HG03342 (cell line): ENCODE results near the gene SYNGR3.

Source experiments
- ATAC-seq: cut with Tn5 transposase; IDR thresholded peaks from one replicate; pipeline ENCODE4 v1.9.1; 2021; ENCODE audit warnings: mild to moderate bottlenecking, moderate library complexity; ENCODE audit not compliant: unreplicated experiment

SYNGR3 gene

DNA sequence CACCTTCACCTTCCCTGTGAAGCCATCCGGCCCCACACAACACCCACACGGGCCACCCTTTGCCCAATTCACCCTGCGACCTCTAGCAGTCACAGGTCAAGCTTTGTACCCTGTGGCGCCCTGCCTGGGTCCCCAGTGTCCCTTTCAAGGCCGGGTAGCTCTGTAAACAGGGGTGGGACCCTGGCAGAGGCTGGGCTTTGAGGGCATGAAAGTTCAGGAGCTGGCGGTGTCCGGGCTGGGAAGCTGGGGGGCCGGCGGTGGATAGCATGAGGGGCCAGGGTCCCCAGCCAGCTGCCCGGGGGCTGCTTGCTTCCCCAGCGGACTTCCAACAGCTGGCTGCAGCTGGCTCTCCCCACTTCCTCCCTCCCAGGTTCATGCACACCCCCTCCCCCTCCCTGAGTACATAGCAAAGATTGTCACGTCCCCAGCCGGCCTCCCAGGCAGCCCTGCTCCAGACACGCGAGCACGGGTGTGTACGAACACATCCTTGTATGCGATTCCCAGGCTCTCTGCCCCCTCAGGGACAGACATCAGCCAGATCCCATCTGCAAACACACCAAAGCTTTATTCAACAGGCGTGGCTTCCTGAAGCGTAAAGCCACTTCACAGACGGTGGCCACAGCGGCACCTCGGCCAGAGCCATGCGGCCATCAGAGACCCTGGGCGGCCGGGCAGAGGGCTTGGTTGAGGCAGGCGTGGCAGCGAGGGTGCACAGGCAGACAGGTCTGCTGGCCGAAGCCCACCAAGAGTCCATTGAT, 49.7 kb downstream of the SYNGR3 start:
- ATAC-seq, result no peak

DNA sequence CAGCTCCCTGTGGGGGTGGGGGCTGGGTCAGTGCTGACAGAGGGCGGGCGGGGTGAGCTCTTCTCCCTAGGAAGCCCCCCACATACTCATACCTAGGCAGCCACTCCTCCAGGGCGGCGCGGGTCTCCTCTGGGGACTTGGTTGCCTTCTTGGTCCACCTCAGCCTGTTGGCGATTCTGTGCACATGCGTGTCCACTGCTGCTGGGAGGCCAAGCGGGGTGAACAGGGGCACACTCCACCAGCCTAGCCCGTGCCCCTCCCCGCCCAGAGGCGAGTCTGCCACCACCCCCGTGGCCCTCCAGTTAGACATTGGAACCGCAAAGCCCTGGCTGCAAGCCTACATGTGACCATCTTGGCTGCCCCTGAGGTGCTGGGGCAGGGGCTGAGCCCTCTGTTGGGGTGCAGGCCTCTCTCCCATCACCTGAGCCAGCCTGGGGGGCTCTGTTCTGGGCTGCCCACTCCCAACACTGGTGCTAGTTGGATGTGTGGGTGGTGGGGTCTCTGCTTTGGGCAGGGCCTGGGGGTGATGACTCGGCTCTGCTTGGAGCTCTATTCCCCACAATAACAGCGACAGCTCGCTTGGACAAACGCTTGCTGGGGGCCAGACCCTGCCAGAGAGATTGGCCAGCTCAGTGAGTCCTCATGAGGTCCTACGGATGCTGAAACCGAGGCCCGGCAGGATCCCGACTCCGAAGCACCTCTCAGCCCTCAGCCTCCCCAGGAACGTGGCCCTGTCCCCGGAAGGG, 50.4 kb downstream of the SYNGR3 start:
- ATAC-seq, result no peak

DNA sequence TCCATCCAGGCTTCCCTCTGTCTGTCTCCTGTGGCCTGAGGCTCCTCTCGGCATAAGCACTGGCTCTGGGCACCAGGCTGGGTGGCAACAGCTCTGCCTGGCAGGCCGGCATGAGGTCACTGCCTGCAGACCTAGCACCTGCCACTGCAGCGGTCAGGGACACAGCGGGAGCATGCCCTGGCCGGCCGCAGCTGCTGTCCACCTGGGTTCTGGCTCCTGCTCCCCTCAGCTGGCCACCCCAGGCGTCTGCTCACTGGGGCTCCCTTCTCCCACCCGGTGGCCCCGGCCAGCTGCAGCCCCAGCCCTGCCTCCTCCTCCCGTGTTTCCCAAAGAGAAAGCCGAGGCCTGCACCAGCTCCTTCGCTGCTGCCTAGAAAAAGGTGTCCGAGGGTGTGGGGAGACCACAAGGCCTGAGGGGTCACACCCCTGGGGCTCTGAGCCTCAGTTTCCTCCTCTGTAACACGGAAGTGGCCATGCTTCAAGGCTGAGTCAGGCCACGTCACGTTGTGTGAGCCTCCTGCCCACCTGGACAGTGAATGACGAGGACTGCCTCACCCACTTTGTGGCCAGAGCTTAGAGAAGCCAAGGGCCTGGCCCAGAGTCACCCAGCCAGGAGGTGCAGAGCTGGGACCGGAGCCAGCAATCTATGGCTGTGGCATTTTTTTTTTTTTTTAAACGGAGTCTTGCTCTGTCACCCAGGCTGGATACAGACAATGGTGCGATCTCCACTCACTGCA, 51.2 kb downstream of the SYNGR3 start:
- ATAC-seq, result no peak

DNA sequence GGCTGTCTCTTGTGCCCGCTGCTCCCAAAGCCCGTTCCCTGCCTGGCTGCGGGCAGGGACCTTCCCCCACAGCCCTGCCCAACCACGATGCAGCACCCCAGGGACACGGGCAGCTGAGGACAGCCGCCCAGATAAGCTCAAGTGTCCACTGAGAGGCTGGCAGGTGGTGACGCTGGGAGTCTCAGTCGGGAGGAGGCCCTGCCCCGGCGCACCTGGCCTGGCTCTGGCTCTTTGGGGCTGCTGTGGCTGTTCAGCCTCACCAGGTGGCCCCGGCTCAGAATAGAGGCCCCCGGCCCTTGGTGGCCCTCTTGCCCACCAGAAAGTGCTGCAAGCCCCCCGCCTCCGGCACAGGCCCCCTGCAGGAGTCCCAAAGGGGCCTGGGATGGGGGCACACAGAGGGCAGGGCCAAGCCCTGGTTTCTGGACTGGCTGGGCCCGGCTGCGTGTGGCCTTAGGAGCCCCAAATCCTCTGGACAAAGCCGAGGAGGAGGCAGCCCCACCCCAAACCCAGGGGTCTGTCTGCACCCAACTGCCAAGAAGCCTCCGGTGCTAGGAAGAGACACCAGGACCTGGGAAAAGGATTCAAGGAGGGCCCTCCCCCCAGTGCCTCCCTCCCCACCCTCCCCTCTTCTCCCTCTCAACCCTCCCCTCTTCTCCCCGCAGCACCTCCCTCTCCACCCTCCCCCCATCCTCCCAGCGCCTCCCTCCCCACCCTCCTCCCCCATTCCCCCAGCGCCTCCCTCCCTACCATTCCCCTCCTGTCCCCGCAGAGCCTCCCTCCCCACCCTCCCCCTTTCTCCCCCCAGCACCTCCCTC, 52.6 kb downstream of the SYNGR3 start:
- no peak for ATAC-seq

DNA sequence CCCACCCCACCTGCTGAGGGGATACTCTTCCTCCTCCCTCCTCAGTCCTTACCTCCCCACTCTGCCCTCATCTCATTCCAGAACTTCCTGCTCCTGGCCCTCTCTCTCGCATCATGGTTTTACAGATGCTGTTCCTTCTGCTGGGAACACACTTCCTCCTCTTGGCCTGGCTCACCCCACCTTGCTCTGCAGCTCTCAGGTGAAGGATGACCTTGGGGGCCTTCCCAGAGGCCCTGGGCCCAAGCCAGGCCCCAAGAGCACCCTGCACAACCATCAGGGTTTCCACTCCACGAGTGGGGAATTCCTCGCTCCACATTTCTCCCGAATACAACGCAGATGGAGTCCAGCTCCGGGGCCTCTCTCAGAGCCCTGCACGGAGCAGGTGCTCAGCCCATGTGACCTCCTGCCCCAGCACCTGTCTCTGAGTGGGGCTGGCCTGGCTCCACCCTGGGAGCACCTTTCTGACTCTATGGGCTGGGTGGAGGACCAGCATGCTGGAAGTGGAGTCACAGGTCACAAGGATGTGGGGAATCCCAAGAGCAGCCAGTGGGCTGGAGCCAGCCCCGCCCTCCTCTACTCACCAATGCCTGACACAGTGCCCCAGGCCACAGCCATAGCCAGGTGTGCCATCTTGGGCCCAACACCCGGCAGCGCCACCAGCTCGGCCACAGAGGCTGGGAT, 53.4 kb downstream of the SYNGR3 start:
- no peak for ATAC-seq
